ENCODE data around the gene CRACR2A. TPM values are rescaled to one million over a fixed set of nuclear protein-coding genes. Genes with fewer than 3 reads are reported as not detected.

The CRACR2A gene
- total and polyA plus RNA-seq, 9 of the 15 experiments (the other 6 are each of a cell fraction or from before 2014, with no cell fraction given): 2.1 to 15.1 (median 10.4) TPM

- no peaks in the 10 kb centered on the region for H3K27me3 ChIP-seq (ENCODE audit: control insufficient read depth in 2 of 2, insufficient read depth in 2 of 2, low read length in 2 of 2)
- H3K9me3 ChIP-seq (replicated peaks; ENCODE audit: control insufficient read depth, insufficient read depth, low read depth, low read length): no peaks in the 10 kb centered on the region
- no peak overlapping the region for H2AFZ ChIP-seq (ENCODE audit: low read depth, low read length)
- 88% methylated on average over 4 of the region's 5 CpGs for WGBS (ENCODE audit: insufficient coverage, low coverage, missing lambda C conversion rate)
- no peak overlapping the region for H3K27ac ChIP-seq (ENCODE audit: extremely low read depth, low read depth, low read length)
- intact Hi-C loops (cut with micrococcal nuclease): no loop called here
- no peaks in the 10 kb centered on the region; the same call in 1 of the 2 replicates for H4K20me1 ChIP-seq (replicated peaks; ENCODE audit: control insufficient read depth, insufficient read depth, low read length)
- no TSS peak for BruUV-seq (replicated peaks)
- H3K4me2 ChIP-seq (ENCODE audit: insufficient read depth, low read length): no peak overlapping the region
- in situ Hi-C loops (cut with MboI): no loop called here
- DNase-seq (ENCODE audit: extremely low read depth in 1 of 4, low spot score in 3 of 4): no peak
- H3K4me1 ChIP-seq (replicated peaks in 1 of 2; ENCODE audit: control insufficient read depth in 2 of 2, insufficient read depth in 2 of 2, low read length in 2 of 2): no peaks in the 10 kb centered on the region
- H3K4me3 ChIP-seq: no peak overlapping the region
- H3K9ac ChIP-seq (ENCODE audit: insufficient read depth in 1 of 2, low read depth in 2 of 2, low read length in 2 of 2): no peak overlapping the region
- TF ChIP-seq POLR2G (IDR thresholded peaks at IDR 0.05; ENCODE audit: low read depth, low read length) (no peak), ASH1L (IDR thresholded peaks at IDR 0.05; ENCODE audit: borderline replicate concordance, low read depth, partially characterized antibody) (no peak), VEZF1 (CRISPR knock-in tag; IDR thresholded peaks at IDR 0.05) (no peak), NUFIP1 (IDR thresholded peaks at IDR 0.05; ENCODE audit: partially characterized antibody) (no peak), ZNF655 (CRISPR knock-in tag; IDR thresholded peaks at IDR 0.05) (no peak), ZNF740 (CRISPR knock-in tag; IDR thresholded peaks at IDR 0.05) (no peak), ZNF740 (tag; IDR thresholded peaks at IDR 0.05) (no peak), BRD9 (IDR thresholded peaks at IDR 0.05; ENCODE audit: low read depth, partially characterized antibody) (no peak), TAL1 (IDR thresholded peaks at IDR 0.05) (no peak), EZH2 (IDR thresholded peaks at IDR 0.05; ENCODE audit: borderline replicate concordance, low read depth, low read length) (no peak), BCOR (IDR thresholded peaks at IDR 0.05) (no peak), ZKSCAN3 (CRISPR knock-in tag; IDR thresholded peaks at IDR 0.05) (no peak), TAF15 (IDR thresholded peaks at IDR 0.05; ENCODE audit: low read depth, low read length) (no peak), EP400 (IDR thresholded peaks at IDR 0.05) (no peak), NCOA4 (IDR thresholded peaks at IDR 0.05; ENCODE audit: partially characterized antibody) (no peak), CEBPG (CRISPR knock-in tag; IDR thresholded peaks at IDR 0.05) (no peak), CEBPG (tag; conservative IDR thresholded peaks at IDR 0.05 in 1 of 2, IDR thresholded peaks at IDR 0.05 in 1 of 2) (no peak)
- peaks cover 51% of the 10 kb centered on the region; the same call in 2 of the 3 replicates for H3K36me3 ChIP-seq (ENCODE audit: control insufficient read depth, insufficient read depth, low read length)
- H3K79me2 ChIP-seq (ENCODE audit: control insufficient read depth, insufficient read depth, low read length): no peaks in the 10 kb centered on the region
- no peak for ATAC-seq
- H3K9me1 ChIP-seq (ENCODE audit: control insufficient read depth, insufficient read depth, low read length): no peaks in the 10 kb centered on the region
- CTCF ChIA-PET (ENCODE audit: low intra/inter-chr PET ratio): no interaction called here
- FAIRE-seq: no peak
- POLR2A ChIA-PET: interaction anchor here (0.6 kb wide), 1 partner anchor 160 kb away, joined by 3 read pairs; no protein-coding TSS in a partner anchor
Measured at GRCh38 chr12:3677609-3678008, 75.3 kb downstream of the CRACR2A start.

All from K562 (cell line).